Posterior cingulate gyrus (tissue), 11 donors: ENCODE results near the gene TMEM130.
"Not testable (repeated sequence)": the region's sequence is repeated elsewhere in the genome, so short reads cannot be mapped to it uniquely, and the experiment has no call there.

Experiments used
- DNase-seq, 10 donors: peaks; one replicate each; pipeline versions ENCODE4 v3.0.0 to v3.0.0-alpha.2; 2020 to 2021; ENCODE audit warnings: mixed read lengths in 3 of 10
- intact Hi-C: fragments of 100-400 bp; cut with DNase I; formaldehyde crosslinking; loops from one replicate; pipeline ENCODE4 v1.15.1; 2023

Gene TMEM130

DNA sequence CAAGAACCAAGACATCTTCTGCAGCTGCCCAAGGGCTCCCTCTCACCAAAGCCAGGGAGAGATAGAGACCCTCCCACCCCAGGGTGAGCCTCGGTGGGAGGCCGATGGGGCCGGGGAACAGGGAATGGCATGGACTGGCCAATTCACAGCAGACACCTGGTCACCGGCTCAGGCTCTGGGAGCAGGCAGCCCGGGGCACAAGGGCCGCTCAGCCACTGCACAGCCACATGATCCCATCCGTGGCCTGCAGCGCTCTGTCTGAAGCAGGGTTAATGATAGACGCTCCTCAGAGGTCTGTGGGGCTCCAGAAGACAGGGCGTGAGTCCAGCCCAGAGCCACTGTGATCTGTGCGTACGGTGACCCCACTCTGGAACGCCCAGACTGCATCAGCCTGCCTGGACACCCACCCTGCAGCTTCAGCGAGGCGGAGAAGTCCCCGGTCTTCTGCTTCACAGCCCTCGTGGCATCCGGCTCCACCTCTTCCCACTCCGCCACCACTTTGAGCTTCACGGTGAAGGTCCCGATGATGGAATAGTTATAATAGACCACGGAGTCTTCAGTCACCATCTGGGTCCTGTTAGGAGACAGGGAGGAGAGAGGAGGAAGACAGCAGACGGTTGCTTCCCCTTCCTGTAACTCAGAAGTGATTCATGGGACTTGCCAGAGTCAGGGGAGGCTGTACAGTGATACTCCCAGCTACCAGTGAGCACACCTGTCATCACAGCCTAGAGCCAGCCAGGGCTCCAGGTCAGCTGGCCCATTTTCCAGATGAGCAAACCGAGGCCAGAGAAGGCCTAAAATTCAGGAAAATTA, 14.0 kb downstream of the TMEM130 start:
- no peak for DNase-seq
- intact Hi-C loops, result no loop called here

DNA sequence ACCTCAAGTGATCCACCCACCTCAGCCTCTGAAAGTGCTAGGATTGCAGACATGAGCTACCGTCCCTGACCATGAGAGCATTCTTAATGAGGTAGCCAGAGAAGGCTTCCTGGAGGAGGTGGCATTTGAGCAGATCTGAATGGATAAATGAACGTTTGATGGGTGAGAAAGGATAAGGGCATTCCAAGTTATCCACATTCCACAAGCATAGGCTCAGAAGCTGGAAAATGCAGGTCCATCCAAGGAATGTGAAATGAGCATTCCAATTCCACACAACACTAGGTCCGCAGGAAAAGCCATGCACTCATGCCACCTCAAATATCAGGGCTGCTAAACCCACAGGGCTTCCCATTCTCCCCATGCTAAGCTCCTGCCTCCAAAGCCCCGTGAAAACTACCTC, 17.0 kb downstream of the TMEM130 start:
- no peak for DNase-seq
- intact Hi-C loops, result no loop called here

DNA sequence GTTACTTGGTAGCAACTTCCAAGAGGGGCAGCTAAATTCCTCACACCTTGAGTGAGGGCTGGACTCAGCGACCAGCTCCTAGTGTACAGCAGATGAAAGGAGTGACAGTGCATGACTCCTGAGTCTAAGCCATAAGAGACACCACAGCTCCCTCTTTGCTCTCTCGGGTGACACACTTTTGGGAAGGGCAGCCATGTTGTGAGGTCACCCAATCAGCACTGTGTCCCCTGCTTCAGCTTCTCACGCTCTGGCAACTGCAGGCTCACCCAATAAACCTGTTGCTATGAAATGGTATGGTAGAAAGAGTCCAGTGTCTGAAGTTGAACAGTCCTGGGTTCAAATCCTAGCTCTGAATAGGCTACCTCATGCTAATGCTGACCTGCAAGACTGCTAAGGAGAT, 20.9 kb downstream of the TMEM130 start:
- no peak for DNase-seq
- intact Hi-C loops, result no loop called here

DNA sequence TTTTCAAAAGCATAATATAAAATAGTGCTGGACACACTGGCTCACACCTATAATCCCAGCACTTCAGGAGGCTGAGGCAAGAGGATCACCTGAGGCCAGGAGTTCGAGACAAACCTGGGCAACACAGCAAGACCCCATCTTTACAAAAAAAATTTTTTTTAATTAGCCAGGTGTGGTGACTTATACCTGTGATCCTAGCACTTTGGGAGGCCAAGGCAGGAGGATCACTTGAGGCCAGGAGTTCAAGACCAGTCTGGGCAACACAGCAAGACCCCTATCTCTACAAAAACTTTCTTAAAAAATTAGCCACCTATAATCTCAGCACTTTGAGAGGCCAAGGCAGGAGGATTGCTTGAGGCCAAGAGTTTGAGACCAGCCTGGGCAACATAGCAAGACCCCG, 27.3 kb downstream of the TMEM130 start:
- intact Hi-C loops, DNase-seq: not testable (repeated sequence)

DNA sequence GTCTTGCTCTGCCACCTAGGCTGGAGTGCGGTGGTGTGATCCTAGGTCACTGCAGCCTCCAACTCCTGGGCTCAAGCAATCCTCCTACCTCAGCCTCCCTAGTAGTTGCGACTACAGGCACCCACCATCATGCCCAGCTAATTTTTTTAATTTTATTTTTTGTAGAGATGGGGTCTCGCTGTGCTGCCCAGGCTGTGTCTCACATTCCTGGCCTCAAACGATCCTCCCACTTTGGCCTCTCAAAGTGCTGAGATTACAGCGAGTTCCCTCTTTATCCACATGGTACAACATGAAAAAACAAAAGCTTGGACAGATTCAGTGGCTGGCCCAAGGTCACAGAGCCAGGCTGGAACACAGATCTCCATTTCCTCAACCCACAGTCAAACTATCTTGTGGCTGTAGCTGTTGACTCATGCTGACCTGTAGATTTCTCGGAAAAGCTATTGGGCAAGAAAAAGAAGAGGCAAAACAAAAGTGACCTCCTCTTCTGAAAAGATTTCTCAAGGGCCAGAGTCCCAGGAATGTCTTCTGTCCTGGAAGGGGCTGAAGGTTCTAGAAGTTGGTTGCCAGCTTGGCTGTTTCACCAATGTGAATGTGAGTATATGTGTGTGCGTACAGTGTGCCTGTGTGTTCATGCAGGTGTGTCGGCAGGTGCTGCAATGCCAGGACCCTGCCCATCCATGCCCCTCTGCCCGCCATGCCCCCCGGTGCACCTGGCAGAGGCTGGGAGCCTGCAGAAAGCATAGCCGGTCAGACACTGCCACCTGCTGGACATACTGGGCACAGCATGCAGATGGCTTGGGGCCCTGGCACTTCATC, 28.4 kb downstream of the TMEM130 start:
- intact Hi-C loops, result loop anchor here (1.0 kb wide), 1 partner anchor 408 kb away; no protein-coding TSS in a partner anchor
- DNase-seq, result peak; percentile 54 to 96 (median 80)

DNA sequence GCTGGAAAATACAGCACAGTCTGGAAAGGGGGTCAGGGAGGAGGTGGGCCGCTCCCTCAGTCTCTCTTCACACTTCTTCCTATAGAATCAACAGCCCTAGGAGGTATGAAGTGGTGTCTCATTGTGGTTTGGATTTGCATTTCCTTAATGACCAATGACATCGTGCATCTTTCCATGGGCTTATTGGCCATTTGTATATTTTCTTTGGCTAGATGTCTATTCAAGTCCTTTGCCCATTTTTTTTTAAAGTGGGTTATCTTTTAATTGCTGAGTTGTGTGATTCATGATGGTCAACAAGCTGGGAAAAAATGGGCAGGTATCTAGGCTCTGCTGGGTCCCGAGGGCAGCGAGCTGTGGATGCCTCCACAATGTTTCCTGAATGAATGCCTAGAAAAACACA, 29.1 kb downstream of the TMEM130 start:
- DNase-seq, result no peak
- intact Hi-C loops, result loop anchor here (1.0 kb wide), 1 partner anchor 407 kb away; no protein-coding TSS in a partner anchor

DNA sequence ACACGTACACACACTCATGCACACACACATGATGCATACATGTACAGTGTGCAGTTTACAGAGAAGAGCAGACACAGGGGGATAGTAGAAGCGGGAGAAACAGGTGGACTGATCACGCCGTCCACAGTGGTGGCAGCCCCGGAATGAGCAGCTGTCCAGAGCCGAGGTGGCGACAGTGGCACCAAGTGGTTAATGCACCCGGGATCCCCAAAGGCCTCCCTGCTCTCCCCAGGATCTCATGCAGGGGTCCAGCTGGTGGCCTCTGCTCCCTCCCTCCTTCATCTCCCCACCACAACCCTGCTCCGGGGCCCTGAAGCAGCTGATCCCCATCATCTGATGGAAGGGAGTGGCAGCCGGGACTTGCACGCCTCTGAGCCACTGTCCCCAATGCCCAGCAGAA, 29.7 kb downstream of the TMEM130 start:
- intact Hi-C loops, result no loop called here
- DNase-seq, result peak in 1 of 10 donors; percentile 74

DNA sequence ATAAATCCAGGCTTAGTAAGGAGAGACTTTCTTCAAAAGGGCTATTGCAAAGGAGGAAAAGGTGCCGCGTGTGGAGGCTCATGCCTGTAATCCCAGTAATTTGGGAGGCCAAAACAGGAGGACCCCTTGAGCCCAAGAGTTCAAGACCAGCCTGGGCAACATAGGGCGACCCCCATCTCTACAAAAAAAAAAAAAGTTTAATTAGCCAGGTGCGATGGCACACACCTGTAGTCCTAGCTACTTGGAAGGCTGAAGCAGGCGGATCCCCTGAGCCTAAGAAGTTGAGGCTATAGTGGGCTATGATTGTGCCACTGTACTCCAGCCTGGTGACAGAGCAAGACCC, 32.2 kb downstream of the TMEM130 start:
- DNase-seq, result peak in 1 of 10 donors; percentile 2
- intact Hi-C loops, result no loop called here

DNA sequence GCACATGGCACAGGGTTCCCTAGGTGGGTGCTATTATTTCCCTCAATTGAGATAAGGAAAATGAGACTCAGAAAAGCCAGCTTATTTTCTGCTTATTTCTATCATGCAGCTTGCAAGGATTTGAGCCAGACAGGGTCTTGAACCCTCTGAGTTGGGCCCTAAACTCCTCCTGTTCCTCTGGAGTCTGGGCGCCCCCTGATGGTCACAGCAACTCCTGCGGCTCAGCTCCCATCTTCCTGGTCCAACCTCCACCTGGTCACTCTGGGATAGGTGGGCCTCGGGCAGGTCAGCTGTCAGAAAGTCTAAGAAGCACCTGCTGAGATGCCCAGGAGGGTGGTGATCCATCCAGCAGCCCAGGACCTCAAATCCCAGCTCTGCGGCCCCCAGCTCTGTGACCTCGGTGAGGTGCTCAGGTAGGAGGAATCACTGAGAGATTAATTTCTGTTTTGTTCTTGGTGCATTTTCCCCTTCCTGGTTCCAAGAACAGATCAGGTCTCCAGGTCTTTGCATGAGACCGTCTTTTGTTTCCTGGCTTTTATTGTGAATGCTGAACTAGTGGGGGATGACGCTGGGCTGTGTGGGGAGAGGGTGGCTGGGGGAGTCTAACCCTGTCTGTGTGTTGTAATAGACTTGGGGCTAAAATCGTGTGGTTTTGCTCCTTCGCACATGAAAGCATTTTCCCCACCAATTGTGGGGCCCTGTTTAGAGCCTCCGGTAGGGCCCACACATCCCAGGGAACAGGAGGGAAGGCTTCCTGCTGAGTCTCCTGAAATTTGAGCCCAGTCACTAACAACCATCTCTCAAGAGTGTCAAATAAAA, 32.8 kb downstream of the TMEM130 start:
- intact Hi-C loops, result no loop called here
- DNase-seq, result peak in 7 of 10 donors; percentile 4 to 89 (median 36)

DNA sequence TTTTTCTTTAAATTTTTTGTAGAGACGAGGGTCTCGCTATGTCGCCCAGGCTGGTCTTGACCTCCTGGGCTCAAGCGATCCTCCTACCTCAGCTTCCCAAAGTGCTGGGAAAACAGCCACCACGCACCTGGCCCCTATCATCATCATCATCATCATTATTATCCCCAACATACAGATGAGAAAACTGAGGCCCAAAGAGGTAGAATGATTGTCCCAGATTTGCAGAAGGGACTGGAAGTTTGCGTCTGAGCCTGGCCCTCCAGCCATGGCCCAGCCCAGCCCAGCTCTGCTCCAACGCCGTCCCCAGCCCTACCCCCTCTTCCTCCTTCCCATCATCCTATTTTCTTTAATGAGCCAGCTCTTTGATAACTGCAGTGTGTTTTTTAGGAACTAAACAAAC, 34.9 kb downstream of the TMEM130 start:
- intact Hi-C loops, result no loop called here

DNA sequence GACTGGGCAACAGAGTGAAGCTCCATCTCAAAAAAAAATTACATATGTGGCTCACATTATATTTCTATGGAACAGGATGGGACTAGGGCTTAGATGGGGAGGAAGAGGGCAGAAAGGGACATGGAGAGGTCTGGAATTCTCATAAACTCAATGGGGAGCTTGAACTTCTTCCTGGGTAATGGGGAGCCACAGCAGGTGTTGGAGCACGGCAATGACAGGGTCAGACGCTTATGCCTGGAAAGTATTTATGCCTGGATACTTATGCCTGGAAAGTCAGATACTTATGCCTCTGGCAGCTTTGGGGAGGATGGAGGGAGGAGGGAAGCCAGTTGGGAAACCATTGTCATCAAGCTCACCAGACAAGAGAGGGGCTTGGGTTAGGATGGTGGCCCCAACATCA, 36.8 kb downstream of the TMEM130 start:
- no peak for DNase-seq
- intact Hi-C loops, result no loop called here

More for the DNA sequence above, 34.9 kb downstream of the TMEM130 start:
- DNase-seq, result no peak

DNA sequence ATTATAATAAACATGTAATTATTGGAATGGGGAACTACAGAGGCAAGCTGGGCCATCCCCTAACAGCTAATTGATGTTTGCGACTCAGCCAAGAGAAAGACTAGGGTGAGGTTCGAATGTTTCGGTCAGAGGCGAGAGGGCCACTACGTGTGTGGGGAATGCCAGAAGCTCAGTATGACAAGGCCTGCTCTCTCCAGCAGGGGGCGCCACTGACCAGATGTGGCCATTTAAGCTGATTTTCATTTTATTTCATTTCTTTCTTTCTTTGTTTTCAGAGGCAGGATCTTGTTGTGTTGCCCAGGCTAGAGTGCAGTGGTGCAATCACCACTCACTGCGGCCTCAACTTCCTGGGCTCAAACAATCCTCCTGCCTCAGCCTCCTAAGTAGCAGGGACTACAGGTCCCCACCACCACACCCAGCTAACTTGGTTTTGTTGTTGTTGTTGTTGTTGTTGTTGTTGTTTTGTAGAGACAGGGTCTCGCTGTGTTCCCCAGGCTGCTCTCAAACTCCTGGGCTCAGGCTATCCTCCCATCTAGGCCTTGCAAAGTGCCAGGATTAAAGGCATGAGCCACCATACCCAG, 38.1 kb downstream of the TMEM130 start:
- no peak for DNase-seq
- intact Hi-C loops, result no loop called here

DNA sequence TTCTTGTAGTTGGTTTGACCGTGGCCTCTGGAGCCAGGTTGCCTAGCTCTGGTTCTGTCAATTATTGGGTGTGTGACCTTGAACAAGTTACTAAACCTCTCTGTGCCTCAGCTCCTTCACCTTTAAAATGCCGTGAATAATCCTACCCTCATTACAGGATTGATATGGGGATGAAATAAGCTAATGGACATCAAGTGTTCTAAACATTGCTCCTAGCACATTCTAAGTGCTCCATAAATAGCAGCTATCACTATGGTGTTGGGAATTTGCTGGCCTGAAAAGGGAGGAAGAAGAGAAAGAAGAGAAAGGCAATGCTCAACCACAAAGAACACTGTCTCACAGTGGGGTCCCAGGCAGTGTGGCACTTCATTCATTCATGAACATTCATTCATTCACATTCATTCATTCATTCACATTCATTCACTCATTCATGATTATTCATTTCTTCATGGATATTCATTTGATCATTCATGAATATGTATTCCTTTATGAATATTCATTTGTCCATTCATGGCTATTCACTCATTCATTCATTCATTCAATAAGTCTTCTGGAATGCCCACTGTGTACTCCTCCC, 38.8 kb downstream of the TMEM130 start:
- no peak for DNase-seq
- intact Hi-C loops, result no loop called here

DNA sequence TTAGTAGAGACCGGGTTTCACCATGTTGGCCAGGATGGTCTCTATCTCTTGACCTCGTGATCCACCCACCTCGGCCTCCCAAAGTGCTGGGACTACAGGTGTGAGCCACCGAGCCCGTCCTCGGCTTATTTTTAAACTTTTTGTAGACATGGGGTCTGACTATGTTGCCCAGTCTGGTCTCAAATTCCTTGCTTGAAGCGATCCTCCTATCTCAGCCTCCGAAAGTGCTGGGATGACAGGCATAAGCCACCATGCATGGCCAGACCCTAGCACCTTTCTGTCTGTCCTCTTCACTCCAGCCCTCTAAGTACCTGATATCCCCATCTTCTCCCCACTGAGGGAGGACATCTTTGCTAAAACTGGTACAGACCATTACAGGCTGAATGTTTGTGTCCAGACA, 41.4 kb downstream of the TMEM130 start:
- intact Hi-C loops, result no loop called here
- DNase-seq, result no peak

DNA sequence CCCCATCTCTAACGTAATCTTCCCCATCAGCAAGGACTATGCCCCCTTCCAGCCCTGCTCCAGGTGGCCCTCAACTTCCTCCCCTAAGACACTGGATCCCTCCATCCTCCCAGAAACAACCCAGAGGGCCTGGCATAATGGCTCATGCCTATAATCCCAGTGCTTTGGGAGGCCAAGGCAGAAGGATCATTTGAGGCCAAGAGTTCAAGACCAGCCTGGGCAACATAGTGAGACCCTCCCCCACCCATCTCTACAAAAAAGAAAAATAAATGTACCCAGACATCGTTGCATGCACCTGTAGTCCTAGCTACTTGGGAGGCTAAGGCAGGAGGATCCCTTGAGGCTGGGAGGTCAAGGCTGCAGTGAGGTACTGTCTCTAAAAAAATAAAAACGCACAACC, 42.6 kb downstream of the TMEM130 start:
- intact Hi-C loops, result no loop called here
- no peak for DNase-seq

DNA sequence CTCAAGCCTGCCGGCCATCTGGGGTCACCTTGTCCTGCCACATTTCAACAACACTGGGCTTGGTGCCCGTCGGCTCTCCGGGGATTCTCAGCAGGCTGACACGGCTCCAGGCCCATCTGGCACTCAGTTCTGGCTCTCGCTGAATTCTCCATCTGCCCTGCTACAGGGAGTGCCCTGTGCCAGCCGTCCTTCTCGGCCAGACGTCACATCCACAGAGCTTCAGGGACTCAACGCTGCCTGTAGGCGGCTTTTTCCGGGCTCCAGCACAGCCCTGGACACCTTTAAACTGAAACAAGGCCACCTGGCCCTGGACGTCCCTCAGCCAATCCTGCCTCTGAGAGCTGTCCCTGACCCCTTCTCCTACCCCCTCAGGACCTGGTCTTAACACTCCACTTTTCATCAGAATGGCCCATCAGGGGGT, 43.0 kb downstream of the TMEM130 start:
- DNase-seq, result peak; percentile 36 to 95 (median 74)
- intact Hi-C loops, result no loop called here

DNA sequence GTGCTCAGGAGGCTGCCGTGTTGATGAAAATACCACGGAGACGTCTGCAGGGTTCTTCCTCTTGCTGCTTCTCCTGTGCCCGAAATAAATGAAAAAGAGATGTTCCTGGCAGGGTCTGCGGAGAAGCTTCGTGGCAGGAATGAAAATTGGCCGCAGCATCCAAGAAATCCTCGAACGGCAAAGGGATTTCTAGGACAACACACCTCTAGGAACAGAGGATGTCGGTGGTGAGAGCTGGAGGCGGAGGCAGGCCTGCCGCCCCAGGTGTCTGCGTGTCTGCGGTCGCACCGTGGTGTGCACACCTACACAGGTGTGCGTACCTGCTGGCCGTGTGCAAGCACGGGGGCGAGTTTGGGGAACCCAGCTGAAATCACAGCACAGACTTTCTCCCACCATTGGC, 43.4 kb downstream of the TMEM130 start:
- intact Hi-C loops, result no loop called here
- DNase-seq, result peak in 7 of 10 donors; percentile 34 to 89 (median 36)

DNA sequence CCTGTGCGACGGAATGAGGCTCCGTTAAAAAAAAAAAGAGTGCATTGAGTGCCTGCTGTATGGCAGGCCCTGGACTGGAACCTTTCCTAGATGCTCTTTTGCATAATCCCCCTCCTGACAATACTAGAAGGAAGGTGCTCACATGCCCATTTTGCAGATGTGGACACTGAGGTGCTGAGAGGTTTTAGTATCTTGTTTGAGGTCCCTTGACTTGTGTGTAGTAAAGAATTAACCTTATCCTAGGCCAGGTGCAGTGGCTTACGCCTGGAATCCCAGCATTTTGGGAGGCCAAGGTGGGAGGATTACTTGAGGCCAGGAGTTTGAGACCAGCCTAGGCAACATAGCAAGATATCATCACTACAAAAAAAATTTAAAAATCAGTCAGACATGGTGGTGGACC, 46.6 kb downstream of the TMEM130 start:
- no peak for DNase-seq
- intact Hi-C loops, result no loop called here

DNA sequence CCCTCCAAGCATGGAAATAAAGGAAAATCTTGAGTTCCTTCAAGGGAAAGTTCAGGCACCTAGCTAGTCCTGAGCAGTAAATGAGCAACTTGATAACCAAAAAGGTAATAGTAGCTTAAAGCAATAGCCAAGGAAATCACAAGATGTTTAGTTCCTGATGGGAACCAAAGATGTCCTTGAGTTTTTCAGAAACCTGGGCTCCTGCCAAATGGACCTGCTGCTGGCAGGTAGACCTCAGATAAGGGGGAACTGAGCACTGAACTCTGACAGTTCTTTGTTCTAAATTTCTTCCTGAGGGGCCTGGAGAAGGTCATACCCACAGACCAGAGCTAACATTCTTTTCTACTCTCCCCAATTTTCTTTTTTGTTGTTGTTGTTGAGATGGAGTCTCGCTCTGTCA, 48.5 kb downstream of the TMEM130 start:
- DNase-seq, result no peak
- intact Hi-C loops, result no loop called here
